GM12873 (cell line): ENCODE results near the gene TNIP2.

ENCODE experiments used
- TF ChIP-seq, protein P1 (sequence below): IDR thresholded peaks from 2 replicates; pipeline ENCODE4 v1.5.1; 2012; ENCODE audit warnings: low read depth, mild to moderate bottlenecking, moderate library complexity, low read length, control low read depth; ENCODE audit not compliant: insufficient read depth; ENCODE audit errors: missing control alignments

Gene TNIP2

DNA sequence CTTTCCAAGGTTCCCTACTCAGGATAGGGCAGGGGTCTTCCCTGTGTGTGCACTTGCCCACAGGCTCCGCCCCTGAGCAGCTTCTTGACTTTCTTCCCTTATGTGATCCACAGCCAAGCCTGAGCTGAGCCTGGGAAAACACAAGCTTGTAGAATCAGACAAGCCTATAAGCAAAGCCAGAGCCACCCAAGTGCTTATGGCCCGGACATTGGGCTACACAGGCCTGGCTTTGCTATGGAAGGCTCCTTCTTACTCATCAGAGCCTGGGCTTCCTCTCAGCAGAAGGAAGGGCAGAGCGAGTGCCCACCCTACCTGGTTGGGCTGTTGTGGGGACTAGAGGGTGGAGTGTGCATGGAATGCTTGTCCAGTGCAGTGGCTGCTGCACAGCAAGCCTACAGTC, 1.3 kb upstream of the TNIP2 start:
- TF ChIP-seq, protein P1, sequence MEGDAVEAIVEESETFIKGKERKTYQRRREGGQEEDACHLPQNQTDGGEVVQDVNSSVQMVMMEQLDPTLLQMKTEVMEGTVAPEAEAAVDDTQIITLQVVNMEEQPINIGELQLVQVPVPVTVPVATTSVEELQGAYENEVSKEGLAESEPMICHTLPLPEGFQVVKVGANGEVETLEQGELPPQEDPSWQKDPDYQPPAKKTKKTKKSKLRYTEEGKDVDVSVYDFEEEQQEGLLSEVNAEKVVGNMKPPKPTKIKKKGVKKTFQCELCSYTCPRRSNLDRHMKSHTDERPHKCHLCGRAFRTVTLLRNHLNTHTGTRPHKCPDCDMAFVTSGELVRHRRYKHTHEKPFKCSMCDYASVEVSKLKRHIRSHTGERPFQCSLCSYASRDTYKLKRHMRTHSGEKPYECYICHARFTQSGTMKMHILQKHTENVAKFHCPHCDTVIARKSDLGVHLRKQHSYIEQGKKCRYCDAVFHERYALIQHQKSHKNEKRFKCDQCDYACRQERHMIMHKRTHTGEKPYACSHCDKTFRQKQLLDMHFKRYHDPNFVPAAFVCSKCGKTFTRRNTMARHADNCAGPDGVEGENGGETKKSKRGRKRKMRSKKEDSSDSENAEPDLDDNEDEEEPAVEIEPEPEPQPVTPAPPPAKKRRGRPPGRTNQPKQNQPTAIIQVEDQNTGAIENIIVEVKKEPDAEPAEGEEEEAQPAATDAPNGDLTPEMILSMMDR, result no peak

- TF ChIP-seq, protein P1, result no peak
These were observed 685 bp upstream of the TNIP2 start for GRCh38 chr4:2756691-2757350.

DNA sequence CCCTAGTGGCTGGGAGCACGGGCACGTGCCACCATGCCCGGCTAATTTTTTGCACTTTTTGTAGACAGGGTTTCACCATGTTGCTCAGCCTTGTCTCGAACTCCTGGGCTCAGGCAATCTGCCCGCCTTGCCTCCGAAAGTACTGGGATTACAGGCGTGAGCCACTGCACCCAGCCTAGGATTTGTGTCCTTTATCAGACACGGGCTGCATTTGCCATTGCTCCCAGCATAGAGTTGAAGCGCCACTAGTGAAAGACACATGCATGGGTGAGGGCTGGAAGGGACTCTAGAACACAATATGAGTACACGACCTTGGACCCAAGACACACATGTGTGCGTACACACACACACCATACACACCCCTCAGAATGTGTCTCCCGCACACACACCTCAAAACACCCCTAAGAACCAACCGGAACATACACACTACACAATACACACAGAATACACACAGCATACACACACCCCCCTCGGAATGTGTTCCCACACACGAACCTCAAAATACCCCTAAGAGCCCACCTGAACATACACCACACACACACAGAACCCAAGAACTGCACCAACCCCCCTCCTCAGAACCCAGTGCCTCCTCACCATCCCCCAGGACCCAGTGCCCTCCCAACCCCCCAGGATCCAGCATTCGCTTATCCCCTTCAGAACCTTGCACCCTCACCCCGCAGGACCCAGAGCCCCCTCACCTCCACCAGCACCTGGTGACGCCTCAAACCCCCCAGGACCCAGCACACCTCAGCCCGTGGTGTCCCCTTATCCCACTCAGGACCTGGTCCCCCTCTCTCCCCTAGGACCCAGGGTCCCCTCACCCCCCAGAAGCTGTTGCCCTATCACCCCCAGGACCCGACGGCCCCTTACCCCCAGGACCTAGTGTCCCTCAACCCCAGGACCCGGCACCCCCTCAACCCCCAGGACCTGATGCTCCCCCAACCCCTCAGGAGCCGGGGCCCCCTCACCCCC, 1.0 kb downstream of the TNIP2 start:
- TF ChIP-seq, protein P1, result no peak

DNA sequence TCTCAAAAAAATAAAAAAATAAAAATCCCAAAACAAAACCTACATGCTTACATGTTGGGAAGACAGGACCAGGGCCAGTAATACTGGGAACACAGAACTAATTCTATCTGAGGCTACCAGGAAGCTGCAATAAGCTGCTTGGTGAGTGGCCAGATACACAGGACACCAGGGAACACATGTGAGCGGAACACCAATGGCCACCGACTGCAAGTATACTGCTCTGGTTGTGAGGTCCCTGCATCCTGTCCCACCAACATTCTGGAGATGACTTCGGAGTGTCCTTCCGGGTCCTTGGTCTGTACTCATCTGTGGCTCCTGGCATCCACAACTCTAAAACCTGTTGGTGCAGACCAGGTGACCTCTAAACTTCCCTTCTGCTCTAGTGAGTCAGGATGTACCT, 2.7 kb downstream of the TNIP2 start:
- TF ChIP-seq, protein P1, result no peak

- TF ChIP-seq, protein P1, result no peak
These were observed 5.2 kb downstream of the TNIP2 start for GRCh38 chr4:2750719-2751605.

DNA sequence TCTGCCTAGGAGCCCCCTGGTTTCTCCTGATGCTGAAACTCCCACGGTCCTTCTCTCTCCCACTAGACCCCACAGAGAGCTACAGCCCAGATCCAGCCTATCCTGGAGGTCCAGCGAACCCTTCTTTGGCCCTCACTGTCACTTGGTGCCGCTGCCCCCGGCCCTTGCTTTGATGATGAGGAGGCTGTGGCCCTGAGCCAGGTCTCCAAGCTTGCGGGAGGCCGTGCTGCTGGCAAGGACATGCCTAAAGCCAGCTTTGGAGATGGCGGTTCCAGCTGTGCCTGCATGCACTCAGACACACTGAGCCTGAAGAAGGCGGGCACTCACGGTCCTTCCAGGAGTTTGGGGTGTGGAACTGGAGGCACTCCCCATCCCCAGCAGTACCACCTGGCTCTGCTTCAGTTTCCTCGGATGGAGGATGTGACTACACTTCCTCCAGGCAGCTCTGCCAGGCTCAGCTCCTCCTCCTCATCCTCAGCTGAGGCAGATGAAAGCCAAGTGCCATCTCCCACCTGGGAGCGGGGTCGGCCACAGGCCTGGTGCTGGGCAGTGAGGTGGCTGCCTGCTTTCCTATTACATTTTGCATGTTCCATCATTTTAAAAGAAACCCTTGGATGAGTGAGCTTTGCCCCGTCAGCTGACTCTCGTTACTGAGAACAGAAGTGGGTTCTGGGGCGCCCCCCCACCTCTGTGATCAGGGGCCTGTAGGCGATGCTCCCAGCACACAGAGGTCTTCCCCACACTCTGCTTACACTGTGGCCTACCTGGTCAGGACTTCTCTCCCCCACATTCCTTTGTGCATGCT, 9.0 kb downstream of the TNIP2 start:
- TF ChIP-seq, protein P1, result no peak
